AG04449 (cell line): ENCODE data around the gene FER1L5.

ENCODE experiments used
- CTCF ChIA-PET: fragments of 350-600 bp; formaldehyde crosslinking; extraction: SDS; loops from one replicate; lab custom pipeline; 2021; ENCODE audit warnings: antibody characterized with exemption; lab: Yijun Ruan, JAX
- POLR2A ChIA-PET: fragments of 400-600, 350-600 bp; formaldehyde crosslinking; extraction: SDS; loops from one replicate; lab custom pipeline; 2020; ENCODE audit warnings: antibody characterized with exemption, inconsistent platforms; lab: Yijun Ruan, JAX
- DNase-seq: peaks from one replicate; pipeline ENCODE4 v3.0.0-alpha.2; 2010; ENCODE audit warnings: low read depth, low spot score
- H3K4me3 ChIP-seq: 2 replicates; pipeline ENCODE4 v1.5.1; 2011; ENCODE audit warnings: low read depth, mild to moderate bottlenecking, control low read depth, low read length
- CTCF ChIP-seq: IDR thresholded peaks from one replicate; pipeline ENCODE4 v1.5.1; 2011; ENCODE audit warnings: mild to moderate bottlenecking, moderate library complexity, low read length, control low read depth, inconsistent platforms; ENCODE audit not compliant: insufficient read depth; ENCODE audit errors: missing control alignments

FER1L5 gene

DNA sequence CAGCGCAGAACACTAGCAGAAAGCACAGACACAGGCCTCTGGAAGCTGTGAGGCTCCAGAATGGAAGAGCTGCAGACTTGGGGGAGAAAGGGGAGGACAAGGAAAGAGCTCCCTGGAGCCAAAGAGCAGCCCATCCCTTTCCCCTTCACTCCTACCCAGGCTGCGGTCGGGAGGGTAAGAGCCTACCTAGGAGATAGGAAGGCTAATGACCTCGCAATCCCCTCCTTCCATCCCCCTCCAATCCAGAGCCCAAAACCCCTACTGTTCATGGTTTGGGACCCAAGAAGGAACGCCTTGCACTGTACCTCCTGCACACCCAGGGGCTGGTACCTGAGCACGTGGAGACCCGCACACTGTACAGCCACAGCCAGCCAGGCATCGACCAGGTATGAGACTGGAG lies 57.5 kb downstream of the FER1L5 start:
- no peak for TF ChIP-seq CTCF
- CTCF ChIA-PET, result interaction anchor here (1.4 kb wide), 1 partner anchor 61 kb away, joined by 3 read pairs; no protein-coding TSS in a partner anchor
- no peak overlapping the region for H3K4me3 ChIP-seq
- POLR2A ChIA-PET, result no interaction called here
- DNase-seq, result no peak

- POLR2A ChIA-PET, result no interaction called here
Observed at GRCh38 chr2:96701636-96702035, 59.1 kb downstream of the FER1L5 start.

DNA sequence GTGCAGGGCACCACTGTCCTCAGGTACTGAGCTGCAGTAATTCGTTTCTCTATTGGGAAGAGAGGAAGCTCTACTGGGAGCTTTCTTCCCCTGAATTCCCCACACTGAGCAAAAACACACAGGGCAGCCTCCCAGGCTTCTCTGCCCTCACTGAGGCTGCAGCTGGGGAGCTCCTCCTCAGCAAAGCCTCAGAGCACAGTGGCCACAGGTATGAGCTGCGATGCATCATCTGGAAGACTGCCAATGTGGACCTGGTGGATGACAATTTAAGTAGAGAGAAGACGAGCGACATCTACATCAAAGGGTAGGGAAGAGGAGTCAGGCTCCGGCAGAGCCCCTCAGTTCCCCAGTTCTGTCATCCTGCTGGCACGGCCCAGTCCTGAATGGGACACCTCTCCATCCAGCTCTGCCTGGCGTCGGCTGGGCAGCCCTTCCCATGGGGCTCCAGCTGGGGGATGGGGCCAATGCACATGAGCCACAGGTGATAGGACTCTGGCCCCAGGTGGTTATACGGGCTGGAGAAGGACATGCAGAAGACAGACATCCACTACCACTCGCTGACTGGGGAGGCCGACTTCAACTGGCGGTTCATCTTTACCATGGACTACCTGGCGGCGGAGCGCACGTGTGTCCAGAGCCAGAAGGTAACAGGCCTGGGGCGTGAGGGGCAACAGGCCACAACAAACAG lies 59.7 kb downstream of the FER1L5 start:
- no peak overlapping the region for H3K4me3 ChIP-seq
- no peak for TF ChIP-seq CTCF
- POLR2A ChIA-PET, result no interaction called here
- no peak for DNase-seq
- CTCF ChIA-PET, result interaction anchor here (0.7 kb wide), 1 partner anchor 58 kb away, joined by 3 read pairs; the partner anchor contains the start of gene CNNM4

More at GRCh38 chr2:96701636-96702035, 59.1 kb downstream of the FER1L5 start:
- CTCF ChIA-PET, result interaction anchor here (0.7 kb wide), 1 partner anchor 59 kb away, joined by 3 read pairs; the partner anchor contains the start of gene CNNM4
- TF ChIP-seq CTCF, result no peak
- H3K4me3 ChIP-seq, result no peak overlapping the region
- no peak for DNase-seq

DNA sequence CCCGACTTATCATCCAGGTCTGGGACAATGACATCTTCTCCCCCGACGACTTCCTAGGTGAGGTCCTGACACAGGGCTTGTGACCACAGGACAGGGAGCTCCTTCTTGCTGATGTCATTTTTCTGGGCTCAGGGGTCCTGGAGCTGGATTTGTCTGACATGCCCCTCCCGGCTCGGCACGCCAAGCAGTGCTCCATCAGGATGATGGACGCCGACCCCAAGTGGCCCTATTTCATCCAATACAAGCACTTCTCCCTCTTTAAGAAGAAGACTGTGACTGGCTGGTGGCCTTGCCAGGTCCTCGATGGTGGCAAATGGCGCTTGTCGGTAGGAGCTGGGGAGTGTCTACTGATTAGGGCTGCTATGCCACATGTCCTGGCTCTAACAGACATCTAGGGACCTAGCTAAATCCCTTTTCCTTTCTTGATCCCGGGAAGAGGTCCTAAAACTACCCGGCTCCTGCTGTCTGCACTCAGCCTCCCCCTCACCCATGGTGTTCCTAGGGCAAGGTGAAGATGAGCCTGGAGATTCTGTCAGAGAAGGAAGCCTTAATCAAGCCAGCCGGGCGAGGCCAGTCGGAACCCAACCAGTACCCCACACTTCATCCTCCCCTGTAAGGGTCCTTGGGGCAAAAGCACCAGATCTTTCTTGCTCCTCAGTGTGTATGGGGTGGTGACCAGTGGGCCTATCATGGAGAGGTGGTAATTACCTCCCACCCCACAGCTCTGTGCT lies 60.6 kb downstream of the FER1L5 start:
- POLR2A ChIA-PET, result no interaction called here
- TF ChIP-seq CTCF, result no peak
- no peak overlapping the region for H3K4me3 ChIP-seq
- CTCF ChIA-PET, result interaction anchor here (1.5 kb wide), 1 partner anchor 10 kb away, joined by 4 read pairs; no protein-coding TSS in a partner anchor
- DNase-seq, result no peak

- ChIA-PET CTCF (no interaction called here), POLR2A (no interaction called here)
- H3K4me3 ChIP-seq, result no peak overlapping the region
- TF ChIP-seq CTCF, result no peak
- no peak for DNase-seq
Observed at GRCh38 chr2:96710985-96711384, 68.4 kb downstream of the FER1L5 start.

DNA sequence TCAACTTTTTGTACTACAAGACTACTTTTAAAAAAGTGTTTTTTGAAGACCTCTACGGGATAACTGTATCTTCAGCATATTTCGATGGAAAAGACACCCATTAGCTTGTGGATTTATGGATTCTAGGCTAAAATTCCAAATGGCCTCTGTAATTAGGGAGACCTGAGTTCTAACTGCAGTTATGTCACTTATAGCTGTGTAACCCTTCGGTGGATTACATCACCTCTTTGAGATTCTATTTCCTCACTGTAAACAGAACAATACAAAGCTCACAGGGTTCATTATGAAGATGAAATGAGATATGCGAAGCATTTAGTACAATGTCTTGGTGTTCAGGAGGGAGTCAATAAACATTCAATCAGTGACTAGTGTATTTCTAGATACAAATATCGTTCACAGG lies 73.1 kb downstream of the FER1L5 start:
- POLR2A ChIA-PET, result no interaction called here
- no peak overlapping the region for H3K4me3 ChIP-seq
- no peak for DNase-seq
- CTCF ChIA-PET, result interaction anchor here (0.6 kb wide), 1 partner anchor 99 kb away, joined by 3 read pairs; no protein-coding TSS in a partner anchor
- TF ChIP-seq CTCF, result no peak
